HuH-7.5 (cell line): ENCODE measurements around the gene VWC2L.
A peak's percentile ranks its signal among the peaks of the same experiment; 100 is the strongest.

ENCODE experiments used
- DNase-seq: peaks from one replicate; pipeline ENCODE4 v3.0.0; 2011; ENCODE audit warnings: low spot score

Gene VWC2L

GRCh38 chr2:214410918-214411554, at the start of gene VWC2L:
VWC2L (plus strand) TSS chr2:214411054; CDS start chr2:214414194, 3,140 bp downstream.
- peak; percentile 16 for DNase-seq

- no peak for DNase-seq
These were observed 49.7 kb upstream of the VWC2L start for GRCh38 chr2:214361116-214361515.

GRCh38 chr2:214365549-214365948, 45.3 kb upstream of the VWC2L start:
- no peak for DNase-seq

- no peak for DNase-seq
These were observed 43.7 kb upstream of the VWC2L start for GRCh38 chr2:214367171-214367570.

GRCh38 chr2:214376618-214377285, 34.1 kb upstream of the VWC2L start:
- DNase-seq: no peak

GRCh38 chr2:214377286-214377624, 33.6 kb upstream of the VWC2L start:
- no peak for DNase-seq

- DNase-seq: no peak
These were observed 32.3 kb upstream of the VWC2L start for GRCh38 chr2:214378455-214379103.

GRCh38 chr2:214379227-214379626, 31.6 kb upstream of the VWC2L start:
- DNase-seq: no peak

- DNase-seq: no peak
These were observed 30.2 kb upstream of the VWC2L start for GRCh38 chr2:214380681-214381080.

GRCh38 chr2:214382229-214382628, 28.6 kb upstream of the VWC2L start:
- no peak for DNase-seq

- DNase-seq: no peak
These were observed 24.1 kb upstream of the VWC2L start for GRCh38 chr2:214386720-214387119.

- no peak for DNase-seq
These were observed 21.5 kb upstream of the VWC2L start for GRCh38 chr2:214389334-214389733.

- no peak for DNase-seq
These were observed 17.1 kb upstream of the VWC2L start for GRCh38 chr2:214393796-214394195.

GRCh38 chr2:214395040-214395439, 15.8 kb upstream of the VWC2L start:
- DNase-seq: no peak

GRCh38 chr2:214401580-214401979, 9.3 kb upstream of the VWC2L start:
- DNase-seq: no peak

GRCh38 chr2:214410128-214410775, 602 bp upstream of the VWC2L start:
- no peak for DNase-seq

GRCh38 chr2:214412679-214413078, 1.8 kb downstream of the VWC2L start:
- DNase-seq: no peak

GRCh38 chr2:214436470-214436869, 25.6 kb downstream of the VWC2L start:
- DNase-seq: no peak

GRCh38 chr2:214450118-214450894, 39.5 kb downstream of the VWC2L start:
- no peak for DNase-seq

- DNase-seq: no peak
These were observed 40.8 kb downstream of the VWC2L start for GRCh38 chr2:214451516-214452275.

- DNase-seq: peak; percentile 8
These were observed 54.7 kb downstream of the VWC2L start for GRCh38 chr2:214465363-214466146.
